GM12873 (cell line): ENCODE data around the gene RNF215.

ENCODE experiments used
- TF ChIP-seq, protein P1 (sequence below): IDR thresholded peaks from 2 replicates; pipeline ENCODE4 v1.5.1; 2012; ENCODE audit warnings: low read depth, mild to moderate bottlenecking, moderate library complexity, low read length, control low read depth; ENCODE audit not compliant: insufficient read depth; ENCODE audit errors: missing control alignments

The RNF215 gene

DNA sequence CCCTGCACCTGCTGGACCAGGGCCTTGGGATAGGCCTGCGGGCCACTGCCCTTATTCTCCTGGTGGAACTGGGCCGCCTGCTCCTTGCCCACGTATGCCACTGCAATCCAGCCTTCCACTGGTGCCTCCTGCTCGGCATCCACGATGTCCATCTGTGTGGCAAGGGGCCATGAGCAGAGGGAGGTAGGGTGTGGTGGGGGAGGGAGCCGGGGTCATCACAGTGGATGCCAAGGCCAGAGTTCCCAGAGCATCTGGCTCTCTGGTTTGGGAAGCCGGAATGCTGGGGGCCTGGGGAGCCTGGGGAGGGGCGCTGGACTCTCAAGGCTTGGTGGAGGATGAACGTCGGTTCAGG lies 627 bp downstream of the RNF215 start:
- TF ChIP-seq, protein P1, sequence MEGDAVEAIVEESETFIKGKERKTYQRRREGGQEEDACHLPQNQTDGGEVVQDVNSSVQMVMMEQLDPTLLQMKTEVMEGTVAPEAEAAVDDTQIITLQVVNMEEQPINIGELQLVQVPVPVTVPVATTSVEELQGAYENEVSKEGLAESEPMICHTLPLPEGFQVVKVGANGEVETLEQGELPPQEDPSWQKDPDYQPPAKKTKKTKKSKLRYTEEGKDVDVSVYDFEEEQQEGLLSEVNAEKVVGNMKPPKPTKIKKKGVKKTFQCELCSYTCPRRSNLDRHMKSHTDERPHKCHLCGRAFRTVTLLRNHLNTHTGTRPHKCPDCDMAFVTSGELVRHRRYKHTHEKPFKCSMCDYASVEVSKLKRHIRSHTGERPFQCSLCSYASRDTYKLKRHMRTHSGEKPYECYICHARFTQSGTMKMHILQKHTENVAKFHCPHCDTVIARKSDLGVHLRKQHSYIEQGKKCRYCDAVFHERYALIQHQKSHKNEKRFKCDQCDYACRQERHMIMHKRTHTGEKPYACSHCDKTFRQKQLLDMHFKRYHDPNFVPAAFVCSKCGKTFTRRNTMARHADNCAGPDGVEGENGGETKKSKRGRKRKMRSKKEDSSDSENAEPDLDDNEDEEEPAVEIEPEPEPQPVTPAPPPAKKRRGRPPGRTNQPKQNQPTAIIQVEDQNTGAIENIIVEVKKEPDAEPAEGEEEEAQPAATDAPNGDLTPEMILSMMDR: no peak

DNA sequence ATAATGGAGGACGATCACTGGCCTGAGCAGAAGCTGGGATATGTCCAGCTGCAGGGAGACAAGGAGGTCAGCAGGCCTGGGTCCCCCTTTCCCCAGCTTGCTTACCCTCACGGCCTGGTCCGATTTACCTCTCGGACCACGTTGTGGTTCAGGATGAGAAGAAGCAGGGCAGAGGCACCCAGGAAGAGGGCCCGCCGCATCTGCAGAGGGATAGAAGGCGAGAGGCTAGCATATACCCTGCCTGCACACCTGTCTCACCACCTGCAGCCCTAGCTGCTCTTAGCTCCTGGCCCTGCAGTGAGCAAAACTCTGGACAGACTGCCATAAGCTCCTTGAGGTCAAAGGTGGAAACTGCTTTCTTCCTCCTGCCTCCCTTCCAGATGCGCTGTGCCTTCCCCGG lies 1.3 kb downstream of the RNF215 start:
- TF ChIP-seq, protein P1: no peak

DNA sequence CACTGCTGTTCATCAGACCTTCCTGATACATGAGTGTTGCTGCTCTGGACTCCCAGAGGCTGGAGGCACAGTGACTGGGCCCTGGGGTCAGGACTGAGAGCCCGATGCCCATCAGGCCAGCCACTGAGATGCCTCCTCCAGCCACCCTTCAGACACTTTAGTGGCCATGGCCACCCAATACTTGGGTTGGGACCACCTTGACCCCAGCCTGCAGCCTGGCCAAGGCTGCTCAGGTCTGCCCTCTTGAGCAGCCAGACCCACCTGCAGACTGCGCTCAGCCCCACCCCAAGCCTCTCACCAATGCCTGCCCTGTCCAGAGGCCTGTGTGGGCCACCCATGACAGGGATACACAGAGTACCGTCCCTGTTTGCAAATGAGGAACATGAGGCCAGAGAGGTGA lies 4.2 kb downstream of the RNF215 start:
- TF ChIP-seq, protein P1: no peak

DNA sequence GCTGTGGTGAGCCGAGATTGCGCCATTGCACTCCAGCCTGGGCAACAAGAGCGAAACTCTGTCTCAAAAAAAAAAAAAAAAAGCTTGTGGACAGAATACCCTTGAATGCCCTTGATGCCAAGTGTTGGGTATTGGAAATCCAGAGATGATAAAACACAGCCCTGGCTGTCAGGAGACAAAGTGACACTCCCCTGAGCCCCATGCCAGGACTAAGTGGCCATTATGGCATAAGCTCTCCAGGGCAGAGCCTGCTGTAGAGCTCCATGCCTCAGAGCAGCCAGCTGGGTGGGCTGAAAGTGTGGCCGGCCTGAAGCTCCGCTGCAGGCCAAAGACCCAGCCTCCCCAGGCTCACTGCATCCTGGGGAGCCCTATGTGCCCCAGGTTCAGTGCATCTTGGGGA lies 4.9 kb downstream of the RNF215 start:
- TF ChIP-seq, protein P1: no peak

DNA sequence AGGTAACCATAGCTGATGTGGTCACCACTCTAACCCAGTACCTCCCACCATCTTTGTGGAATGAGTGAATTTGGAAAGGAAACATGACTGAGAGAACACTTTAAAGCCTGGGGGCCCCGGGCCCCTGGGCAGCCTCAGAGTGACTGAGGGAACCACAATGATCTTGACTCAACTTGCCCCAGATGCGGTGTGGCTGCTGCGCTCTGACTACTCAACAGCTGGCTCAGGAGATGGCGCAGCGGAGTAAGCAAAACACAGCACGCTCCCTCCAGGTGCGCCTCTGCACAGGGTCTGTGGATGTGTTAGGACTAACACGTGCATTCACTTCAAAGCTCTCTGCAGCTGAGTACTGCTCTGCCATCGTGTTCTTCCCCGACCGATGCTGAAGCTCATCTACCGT lies 5.9 kb downstream of the RNF215 start:
- TF ChIP-seq, protein P1: no peak

DNA sequence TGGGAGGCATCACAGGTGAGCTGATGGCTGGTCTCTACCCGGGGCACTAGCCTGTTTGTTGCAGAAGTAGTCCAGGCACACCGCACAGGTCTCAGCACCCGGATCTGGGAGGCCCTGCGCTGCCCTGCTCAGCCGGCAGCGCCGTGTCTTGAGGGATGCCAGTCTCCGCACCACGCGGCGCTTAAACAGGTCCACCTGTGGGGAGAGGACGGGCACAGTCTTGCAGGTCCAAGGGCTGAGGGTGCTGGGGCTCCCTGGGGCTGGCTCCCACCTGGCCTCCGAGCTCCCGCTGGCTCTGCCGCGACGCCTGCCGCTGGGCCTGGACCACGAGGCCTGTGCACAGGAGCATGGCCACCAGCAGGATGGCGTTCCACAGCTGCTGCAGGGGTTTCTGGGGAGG lies 7.2 kb downstream of the RNF215 start:
- TF ChIP-seq, protein P1: no peak

DNA sequence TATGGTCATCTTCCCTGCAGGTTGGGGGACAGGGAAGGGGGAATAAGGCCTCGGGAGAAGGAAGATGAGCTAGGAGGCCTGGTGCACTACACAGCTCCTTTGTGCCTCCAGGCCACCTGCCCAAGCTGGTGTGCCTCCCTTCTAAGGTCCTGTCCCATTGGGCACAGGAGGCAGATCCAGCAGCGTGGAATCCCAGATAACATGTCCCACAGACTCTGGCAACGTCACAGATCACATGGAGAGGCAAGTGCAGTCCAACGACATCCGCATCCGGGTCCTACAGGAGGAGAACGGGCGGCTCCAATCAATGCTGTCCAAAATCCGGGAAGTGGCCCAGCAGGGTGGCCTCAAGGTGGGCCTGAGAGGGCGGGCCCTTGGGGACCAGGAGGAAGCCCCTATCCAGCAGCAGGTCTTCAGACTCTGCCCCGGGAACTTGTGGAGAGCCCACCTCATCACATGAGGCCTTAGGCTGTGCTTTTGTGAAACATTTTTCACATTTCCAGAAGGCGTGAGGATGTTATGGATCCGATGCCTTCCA lies 11.8 kb downstream of the RNF215 start:
- TF ChIP-seq, protein P1: no peak
